ENCODE data around the gene ORM2.

- no peak for TF ChIP-seq KDM2A (CRISPR knock-in tag; IDR thresholded peaks at IDR 0.05; ENCODE audit: borderline replicate concordance, low read depth)
- TF ChIP-seq ZNF264 (CRISPR knock-in tag; IDR thresholded peaks at IDR 0.05) = no peak
- no peak for TF ChIP-seq ZNF263 (CRISPR knock-in tag; IDR thresholded peaks at IDR 0.05)
- TF ChIP-seq, protein P1, sequence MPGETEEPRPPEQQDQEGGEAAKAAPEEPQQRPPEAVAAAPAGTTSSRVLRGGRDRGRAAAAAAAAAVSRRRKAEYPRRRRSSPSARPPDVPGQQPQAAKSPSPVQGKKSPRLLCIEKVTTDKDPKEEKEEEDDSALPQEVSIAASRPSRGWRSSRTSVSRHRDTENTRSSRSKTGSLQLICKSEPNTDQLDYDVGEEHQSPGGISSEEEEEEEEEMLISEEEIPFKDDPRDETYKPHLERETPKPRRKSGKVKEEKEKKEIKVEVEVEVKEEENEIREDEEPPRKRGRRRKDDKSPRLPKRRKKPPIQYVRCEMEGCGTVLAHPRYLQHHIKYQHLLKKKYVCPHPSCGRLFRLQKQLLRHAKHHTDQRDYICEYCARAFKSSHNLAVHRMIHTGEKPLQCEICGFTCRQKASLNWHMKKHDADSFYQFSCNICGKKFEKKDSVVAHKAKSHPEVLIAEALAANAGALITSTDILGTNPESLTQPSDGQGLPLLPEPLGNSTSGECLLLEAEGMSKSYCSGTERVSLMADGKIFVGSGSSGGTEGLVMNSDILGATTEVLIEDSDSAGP (CRISPR knock-in tag; IDR thresholded peaks at IDR 0.05; ENCODE audit: borderline replicate concordance) = no peak
- no peak for TF ChIP-seq ZNF687 (CRISPR knock-in tag; IDR thresholded peaks at IDR 0.05)
- TF ChIP-seq CBFB (CRISPR knock-in tag; IDR thresholded peaks at IDR 0.05) = no peak
- no peak for TF ChIP-seq ZNF12 (CRISPR knock-in tag; IDR thresholded peaks at IDR 0.05)
- TF ChIP-seq FOXJ3 (CRISPR knock-in tag; IDR thresholded peaks at IDR 0.05; ENCODE audit: borderline replicate concordance) = no peak
- TF ChIP-seq, protein P2, sequence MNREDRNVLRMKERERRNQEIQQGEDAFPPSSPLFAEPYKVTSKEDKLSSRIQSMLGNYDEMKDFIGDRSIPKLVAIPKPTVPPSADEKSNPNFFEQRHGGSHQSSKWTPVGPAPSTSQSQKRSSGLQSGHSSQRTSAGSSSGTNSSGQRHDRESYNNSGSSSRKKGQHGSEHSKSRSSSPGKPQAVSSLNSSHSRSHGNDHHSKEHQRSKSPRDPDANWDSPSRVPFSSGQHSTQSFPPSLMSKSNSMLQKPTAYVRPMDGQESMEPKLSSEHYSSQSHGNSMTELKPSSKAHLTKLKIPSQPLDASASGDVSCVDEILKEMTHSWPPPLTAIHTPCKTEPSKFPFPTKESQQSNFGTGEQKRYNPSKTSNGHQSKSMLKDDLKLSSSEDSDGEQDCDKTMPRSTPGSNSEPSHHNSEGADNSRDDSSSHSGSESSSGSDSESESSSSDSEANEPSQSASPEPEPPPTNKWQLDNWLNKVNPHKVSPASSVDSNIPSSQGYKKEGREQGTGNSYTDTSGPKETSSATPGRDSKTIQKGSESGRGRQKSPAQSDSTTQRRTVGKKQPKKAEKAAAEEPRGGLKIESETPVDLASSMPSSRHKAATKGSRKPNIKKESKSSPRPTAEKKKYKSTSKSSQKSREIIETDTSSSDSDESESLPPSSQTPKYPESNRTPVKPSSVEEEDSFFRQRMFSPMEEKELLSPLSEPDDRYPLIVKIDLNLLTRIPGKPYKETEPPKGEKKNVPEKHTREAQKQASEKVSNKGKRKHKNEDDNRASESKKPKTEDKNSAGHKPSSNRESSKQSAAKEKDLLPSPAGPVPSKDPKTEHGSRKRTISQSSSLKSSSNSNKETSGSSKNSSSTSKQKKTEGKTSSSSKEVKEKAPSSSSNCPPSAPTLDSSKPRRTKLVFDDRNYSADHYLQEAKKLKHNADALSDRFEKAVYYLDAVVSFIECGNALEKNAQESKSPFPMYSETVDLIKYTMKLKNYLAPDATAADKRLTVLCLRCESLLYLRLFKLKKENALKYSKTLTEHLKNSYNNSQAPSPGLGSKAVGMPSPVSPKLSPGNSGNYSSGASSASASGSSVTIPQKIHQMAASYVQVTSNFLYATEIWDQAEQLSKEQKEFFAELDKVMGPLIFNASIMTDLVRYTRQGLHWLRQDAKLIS (CRISPR knock-in tag; IDR thresholded peaks at IDR 0.05) = no peak
- no peak for TF ChIP-seq ZNF496 (CRISPR knock-in tag; IDR thresholded peaks at IDR 0.05; ENCODE audit: insufficient replicate concordance)
- no peak for TF ChIP-seq SP4 (CRISPR knock-in tag; IDR thresholded peaks at IDR 0.05)
- no peak for TF ChIP-seq ZNF607 (CRISPR knock-in tag; IDR thresholded peaks at IDR 0.05; ENCODE audit: borderline replicate concordance)
These were observed 45.3 kb downstream of the ORM2 start for GRCh38 chr9:114374936-114375335.

Measured in HepG2 (cell line).